Left renal pelvis (tissue), 4 donors: ENCODE results near the gene PRR30. TPM values are rescaled to one million over a fixed set of nuclear protein-coding genes. Genes with fewer than 3 reads are reported as not detected.
"Not testable (repeated sequence)": the region's sequence is repeated elsewhere in the genome, so short reads cannot be mapped to it uniquely, and the experiment has no call there.

Source experiments
- DNase-seq, 4 donors: peaks; one replicate each; pipeline ENCODE4 v3.0.0-alpha.2; 2013; ENCODE audit warnings: low read depth in 4 of 4, low spot score in 3 of 4
- polyA plus RNA-seq, 4 donors: library from polyadenylated mRNA; unstranded; fragments of 120-200 nt; gene quantifications; one replicate each; pipeline ENCODE4 v1.2.1, GENCODE V29; 2013; ENCODE audit not compliant: insufficient read length in 4 of 4

The PRR30 gene
- polyA plus RNA-seq, 4 donors, result not detected

- no peak for DNase-seq
Observed at GRCh38 chr2:27130396-27130795, 8.8 kb downstream of the PRR30 start.

GRCh38 chr2:27128668-27129571 is 10.3 kb downstream of the PRR30 start:
- DNase-seq, result no peak

- DNase-seq, result no peak
Observed at GRCh38 chr2:27127883-27128667, 11.1 kb downstream of the PRR30 start.

- DNase-seq, result no peak
Observed at GRCh38 chr2:27126252-27126710, 12.9 kb downstream of the PRR30 start.

GRCh38 chr2:27125104-27125503 is 14.1 kb downstream of the PRR30 start:
- no peak for DNase-seq

GRCh38 chr2:27123302-27124150 is 15.7 kb downstream of the PRR30 start, which contains the start of gene ABHD1:
TSS of gene ABHD1 (plus strand) at chr2:27123815. CDS start at chr2:27123949, 134 bp downstream.
- DNase-seq, result no peak

GRCh38 chr2:27122791-27123190 is 16.4 kb downstream of the PRR30 start:
- no peak for DNase-seq

- no peak for DNase-seq
Observed at GRCh38 chr2:27121906-27122305, 17.3 kb downstream of the PRR30 start.

- not testable (repeated sequence) for DNase-seq
Observed at GRCh38 chr2:27119330-27119670, 19.9 kb downstream of the PRR30 start.

GRCh38 chr2:27118525-27119329 is 20.5 kb downstream of the PRR30 start, which contains the start of gene CGREF1:
TSS of gene CGREF1 (minus strand) at chr2:27119128. CDS start at chr2:27104366, 14,762 bp downstream.
- no peak for DNase-seq

- no peak for DNase-seq
Observed at GRCh38 chr2:27117995-27118524, 21.1 kb downstream of the PRR30 start.

- DNase-seq, result no peak
Observed at GRCh38 chr2:27115519-27115918, 23.7 kb downstream of the PRR30 start.

GRCh38 chr2:27111392-27112078 is 27.7 kb downstream of the PRR30 start:
- DNase-seq, result not testable (repeated sequence)

GRCh38 chr2:27110603-27111352 is 28.4 kb downstream of the PRR30 start:
- not testable (repeated sequence) for DNase-seq

- DNase-seq, result no peak
Observed at GRCh38 chr2:27109083-27109482, 30.1 kb downstream of the PRR30 start.

- no peak for DNase-seq
Observed at GRCh38 chr2:27108221-27108620, 31.0 kb downstream of the PRR30 start.

GRCh38 chr2:27105981-27106380 is 33.2 kb downstream of the PRR30 start:
- DNase-seq, result no peak

GRCh38 chr2:27102329-27102728 is 36.9 kb downstream of the PRR30 start:
- DNase-seq, result no peak
